Stimulated activated CD4-positive, alpha-beta T cell treated with anti-CD3 and anti-CD28 coated beads, Interleukin-2, amount 100 ng/mL, for 4 hours (primary cell): ENCODE measurements around the gene FBXO4.

Experiments used
- DNase-seq: peaks from one replicate; pipeline ENCODE4 v3.0.0-alpha.2; 2020; ENCODE audit warnings: low read depth

FBXO4 gene, protein sequence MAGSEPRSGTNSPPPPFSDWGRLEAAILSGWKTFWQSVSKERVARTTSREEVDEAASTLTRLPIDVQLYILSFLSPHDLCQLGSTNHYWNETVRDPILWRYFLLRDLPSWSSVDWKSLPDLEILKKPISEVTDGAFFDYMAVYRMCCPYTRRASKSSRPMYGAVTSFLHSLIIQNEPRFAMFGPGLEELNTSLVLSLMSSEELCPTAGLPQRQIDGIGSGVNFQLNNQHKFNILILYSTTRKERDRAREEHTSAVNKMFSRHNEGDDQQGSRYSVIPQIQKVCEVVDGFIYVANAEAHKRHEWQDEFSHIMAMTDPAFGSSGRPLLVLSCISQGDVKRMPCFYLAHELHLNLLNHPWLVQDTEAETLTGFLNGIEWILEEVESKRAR

GRCh38 chr5:41924872-41925554 is at the start of gene FBXO4:
FBXO4 (plus strand) TSS chr5:41925281; CDS start chr5:41925310, 29 bp downstream.
- DNase-seq = peak; percentile 85

DNA sequence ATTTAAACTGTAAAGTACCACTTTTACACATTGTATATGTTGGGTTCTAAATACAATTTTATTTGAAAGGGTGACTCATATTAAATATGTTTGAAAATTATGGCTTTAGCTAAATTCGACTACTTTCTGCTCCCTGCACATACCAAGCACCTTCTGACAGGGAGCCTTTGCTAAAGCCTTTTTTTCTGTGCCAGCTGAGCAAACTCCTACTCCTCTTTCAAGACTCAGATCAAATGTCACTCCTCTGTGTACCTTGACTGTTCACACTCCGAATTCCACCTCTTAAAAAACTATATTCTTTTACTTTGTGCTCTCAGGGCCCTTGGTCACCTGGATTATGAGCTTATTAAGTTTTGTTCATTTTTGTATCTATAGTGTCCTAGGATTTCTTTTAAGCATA is 48.4 kb upstream of the FBXO4 start:
- no peak for DNase-seq

DNA sequence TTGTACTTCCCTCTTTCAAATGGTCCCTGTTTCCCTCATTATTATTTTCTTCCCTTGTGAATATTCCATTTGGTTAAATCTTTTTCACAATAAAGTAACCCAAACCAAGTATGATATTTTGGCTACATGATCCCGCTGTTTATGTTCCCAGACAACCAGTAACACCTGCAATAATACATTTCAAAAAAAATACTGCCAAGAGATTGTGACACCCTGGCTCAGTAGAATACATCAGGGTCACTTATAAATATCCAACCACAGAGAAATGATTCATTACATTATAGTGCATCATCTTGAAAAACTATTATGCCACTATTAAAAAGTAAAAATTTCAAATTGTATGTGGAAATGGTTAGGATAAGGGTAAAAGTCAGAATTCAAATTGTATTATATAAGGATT is 47.7 kb upstream of the FBXO4 start:
- DNase-seq = no peak

GRCh38 chr5:41878173-41878572 is 46.9 kb upstream of the FBXO4 start:
- DNase-seq = no peak

DNA sequence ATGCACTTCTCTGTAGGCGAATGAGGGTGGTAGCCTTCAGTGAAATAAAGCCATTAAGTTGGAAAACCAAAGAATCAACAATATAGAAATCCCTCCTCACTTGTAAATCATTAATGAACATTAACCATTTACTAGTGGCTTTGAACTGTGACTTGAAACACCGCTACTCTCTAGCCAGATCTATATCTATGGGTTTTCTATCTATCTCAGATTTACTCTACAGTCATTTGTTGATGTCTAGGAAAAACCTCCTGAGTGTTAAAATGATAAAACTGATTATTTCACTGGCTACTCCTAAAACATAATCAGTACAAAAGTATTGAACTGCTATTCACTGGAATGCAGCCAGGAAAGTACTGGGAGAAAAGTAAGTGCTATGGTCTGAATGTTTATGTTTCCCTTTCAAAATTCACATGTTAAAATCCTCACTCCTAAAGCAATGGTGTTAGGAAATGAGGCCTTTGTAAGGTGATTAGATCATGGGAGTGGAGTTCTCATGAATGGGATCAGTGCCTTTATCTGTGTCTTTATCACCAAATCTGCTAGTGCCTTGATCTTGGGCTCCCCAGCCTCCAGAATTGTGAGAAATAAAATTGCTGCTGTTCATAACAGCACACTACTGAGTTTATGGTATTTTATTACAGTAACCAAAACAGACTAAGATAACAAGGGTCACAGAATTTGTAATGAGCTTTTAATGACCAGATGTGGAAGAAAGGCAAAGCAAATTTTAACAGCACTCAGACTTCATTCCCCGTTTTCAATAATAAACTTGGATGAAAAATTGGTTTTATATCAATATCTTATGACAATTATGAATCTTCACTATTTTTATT is 46.2 kb upstream of the FBXO4 start:
- no peak for DNase-seq

DNA sequence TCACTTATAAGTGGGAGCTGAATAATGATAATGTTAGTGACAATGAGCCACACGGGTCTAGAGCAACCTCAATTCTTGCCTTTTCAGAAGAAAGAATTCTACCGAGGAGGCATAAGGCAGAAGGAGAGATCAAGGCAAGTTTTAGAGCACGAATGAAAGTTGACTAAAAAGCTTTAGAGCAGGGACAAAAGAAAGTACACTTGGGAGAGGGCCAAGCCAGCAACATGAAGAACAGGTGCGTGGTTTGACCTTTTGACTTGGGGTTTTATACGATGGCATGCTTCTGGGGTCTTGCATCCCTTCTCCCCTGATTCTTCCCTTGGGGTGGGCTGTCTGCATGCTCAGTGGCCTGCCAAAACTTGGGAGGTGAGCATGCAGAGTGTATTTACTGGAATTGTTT is 42.3 kb upstream of the FBXO4 start:
- no peak for DNase-seq

DNA sequence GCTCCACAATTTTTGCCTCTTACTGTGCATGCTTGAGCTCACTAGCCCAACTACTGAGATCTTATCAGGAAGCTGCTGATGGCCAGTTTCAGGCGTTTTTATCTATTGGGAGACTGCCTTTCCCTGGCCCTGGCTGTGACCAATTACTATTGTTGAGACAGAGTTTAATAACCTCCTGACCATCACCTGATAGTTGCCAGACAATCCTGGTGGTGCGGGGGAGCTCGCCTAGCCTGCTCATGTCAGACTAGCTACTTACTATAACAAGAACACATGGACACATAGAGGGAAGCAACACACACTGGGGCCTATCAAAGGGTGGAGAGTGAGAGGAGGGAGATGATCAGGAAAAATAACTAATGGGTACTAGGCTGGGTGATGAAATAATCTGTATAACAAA is 41.8 kb upstream of the FBXO4 start:
- no peak for DNase-seq

- no peak for DNase-seq
Measured at GRCh38 chr5:41883936-41884335, 41.1 kb upstream of the FBXO4 start.

DNA sequence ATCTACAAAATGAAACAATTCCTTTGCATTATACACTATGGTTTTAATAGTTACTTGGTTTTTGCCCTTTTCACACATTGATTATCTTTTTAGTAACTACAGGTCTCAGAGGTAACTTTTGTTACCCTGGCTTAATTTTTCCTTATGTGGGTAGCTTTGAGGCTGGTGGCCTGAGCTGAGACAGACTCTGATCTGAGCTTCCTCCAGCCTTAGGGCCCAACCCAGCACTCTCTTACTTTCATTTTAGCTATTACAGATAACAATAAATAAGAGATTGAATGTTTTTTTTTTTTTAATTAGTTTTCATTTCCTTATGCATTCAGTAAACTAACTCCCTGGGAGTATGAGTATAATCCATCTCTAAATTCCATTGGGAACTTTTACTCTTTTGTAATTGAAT is 39.8 kb upstream of the FBXO4 start:
- DNase-seq = no peak

DNA sequence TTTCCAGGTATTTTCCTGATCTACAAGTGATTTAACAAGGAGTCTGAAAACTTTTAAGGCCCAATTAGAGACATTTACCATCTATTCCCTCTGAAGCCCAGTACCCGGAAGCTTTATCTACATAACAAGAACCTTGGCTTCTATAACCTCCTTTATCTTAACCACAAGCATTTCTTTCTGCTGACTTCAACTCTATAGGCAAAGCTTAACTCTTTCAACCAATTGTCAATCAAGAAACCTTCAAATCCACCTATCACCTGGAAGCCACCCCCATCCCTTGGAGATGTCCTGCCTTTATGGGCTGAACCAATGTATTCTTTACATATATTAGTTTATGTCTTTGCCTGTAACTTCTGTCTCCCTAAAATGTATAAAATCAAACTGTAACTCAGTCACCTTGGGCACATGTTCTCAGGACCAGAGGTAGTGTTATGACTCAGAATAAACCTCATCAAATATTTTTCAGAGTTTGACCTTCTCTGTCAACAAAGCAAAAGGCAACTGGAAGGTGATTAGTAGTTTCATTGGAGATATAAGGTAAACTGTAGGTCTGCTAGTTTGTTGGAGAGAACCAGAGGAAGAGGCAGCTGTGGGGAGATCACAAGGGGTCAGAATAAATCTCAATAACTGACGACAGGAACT is 33.9 kb upstream of the FBXO4 start:
- no peak for DNase-seq

GRCh38 chr5:41892031-41892430 is 33.0 kb upstream of the FBXO4 start:
- DNase-seq = no peak

DNA sequence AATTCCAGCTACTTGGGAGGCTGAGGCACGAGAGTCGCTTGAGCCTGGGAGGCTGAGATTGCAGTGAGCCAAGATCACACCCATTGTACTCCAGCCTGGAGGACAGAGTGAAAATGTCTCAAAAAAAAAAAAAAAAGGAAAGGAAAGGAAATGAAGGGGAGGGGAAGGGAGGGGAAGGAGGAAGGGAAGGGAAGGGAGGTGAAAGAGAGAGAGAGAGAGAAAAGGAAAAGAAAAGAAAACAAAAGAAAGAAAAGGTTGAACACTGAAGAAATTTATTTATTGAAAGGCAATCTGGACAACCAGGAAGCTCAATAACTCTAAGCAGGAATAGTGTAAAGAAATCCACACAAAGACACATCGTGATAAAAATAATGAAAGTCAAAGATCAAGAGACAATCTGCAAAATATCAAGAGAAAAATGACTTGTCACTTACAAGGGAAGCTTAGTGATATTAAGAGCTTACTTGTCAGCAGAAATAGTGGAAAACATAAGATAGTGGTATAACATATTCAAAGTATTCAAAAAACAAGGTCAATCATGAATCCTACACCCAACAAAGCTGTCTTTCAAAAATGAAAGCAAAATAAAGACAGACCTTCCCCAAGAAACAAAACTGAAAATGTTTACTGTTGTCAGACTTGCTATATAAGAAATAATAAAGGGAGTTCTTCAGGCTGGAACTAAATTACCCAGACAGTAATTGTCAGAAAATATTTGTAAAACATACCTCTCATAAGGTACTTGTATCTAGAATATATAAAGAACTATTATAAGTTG is 31.8 kb upstream of the FBXO4 start:
- no peak for DNase-seq

DNA sequence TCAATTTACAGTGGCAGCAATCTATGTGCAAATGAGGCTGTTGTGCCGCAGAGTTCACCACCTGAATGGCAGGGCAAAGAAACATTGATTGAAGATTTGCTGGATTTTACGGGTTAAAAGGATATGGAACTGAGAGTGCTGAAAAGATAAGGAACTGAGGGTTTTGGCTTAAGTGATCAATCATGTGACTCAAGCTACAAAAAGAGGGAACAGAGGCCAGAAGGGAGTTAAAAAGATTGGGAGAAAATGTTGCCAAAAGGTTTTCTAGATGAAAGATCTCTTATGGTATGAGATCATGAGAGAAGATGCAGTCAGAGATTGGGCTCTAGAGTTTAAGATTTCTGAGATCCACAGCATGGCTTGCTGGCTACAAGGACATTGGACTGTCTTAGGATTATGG is 28.9 kb upstream of the FBXO4 start:
- DNase-seq = no peak

DNA sequence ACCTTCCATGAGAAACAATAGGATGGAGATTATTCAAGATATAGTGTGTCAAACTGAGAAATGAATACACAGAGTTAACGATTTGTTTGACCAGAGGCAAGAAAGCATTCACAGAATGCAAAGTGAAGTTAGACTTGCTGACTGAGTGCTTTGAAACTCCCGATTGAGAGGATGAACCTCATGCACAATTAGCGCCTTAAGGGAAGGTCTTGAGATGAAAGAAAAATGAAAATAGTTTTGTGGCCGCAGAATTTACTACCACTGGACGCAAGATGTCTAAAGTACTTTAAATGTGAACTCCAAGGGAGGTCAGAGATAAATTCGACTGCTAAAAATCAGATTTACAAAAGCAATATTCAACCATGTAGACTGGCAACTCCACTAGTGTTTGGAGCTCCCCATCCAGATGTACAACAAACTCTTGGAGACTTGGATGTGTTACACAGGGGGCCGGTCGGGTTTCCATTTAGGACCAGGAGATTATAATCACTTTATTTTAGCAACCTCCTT is 21.6 kb upstream of the FBXO4 start:
- DNase-seq = no peak

DNA sequence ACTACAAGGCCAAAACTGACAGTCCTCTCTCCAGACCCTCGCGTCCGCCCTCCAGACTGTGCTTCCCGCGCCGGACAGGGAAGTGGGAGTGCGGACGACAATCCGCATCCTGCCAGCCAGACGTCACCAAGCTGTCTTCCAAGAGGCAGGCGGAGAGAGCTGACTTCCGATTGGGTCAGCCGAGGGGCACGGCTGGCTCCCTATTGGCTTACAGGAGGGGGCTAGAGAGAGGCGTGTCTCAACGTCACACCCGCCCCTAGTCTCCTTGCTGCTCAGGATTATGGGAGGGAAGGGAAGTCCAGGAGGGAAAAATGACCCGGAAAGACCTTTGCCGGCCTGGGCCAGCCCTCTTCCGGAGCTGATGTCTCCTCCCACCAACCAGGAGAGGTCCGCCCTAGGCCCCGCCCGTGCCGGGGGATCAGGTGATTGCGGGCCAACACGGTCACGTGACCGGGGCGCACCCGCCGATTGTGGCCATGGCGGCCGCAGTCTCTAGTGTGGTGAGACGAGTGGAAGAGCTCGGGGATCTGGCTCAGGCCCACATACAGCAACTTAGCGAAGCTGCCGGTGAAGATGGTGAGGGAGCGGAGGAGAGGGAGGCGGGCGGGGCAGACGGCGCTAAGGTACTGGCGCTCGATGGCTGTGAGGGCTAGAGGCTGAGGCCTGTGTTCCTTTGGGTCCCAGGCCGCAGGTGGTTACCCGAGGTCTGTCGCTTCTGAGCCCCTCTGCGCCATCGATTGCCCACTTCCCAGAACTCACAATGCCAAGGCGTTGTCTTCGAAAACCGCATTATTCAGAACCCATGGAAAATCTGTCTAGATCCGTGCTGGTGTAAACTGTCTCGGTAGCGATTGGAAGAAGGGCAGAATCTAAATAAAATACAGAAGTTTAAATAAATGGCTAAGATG is 20.9 kb upstream of the FBXO4 start, which contains the start of gene RIMOC1:
Gene RIMOC1, plus strand, starts transcription at position 453 of the 908 bp plus-strand sequence. Its CDS starts 24 bp downstream, at position 477.
- peak; percentile 94 for DNase-seq

- DNase-seq = no peak
Measured at GRCh38 chr5:41906151-41906550, 18.9 kb upstream of the FBXO4 start.

DNA sequence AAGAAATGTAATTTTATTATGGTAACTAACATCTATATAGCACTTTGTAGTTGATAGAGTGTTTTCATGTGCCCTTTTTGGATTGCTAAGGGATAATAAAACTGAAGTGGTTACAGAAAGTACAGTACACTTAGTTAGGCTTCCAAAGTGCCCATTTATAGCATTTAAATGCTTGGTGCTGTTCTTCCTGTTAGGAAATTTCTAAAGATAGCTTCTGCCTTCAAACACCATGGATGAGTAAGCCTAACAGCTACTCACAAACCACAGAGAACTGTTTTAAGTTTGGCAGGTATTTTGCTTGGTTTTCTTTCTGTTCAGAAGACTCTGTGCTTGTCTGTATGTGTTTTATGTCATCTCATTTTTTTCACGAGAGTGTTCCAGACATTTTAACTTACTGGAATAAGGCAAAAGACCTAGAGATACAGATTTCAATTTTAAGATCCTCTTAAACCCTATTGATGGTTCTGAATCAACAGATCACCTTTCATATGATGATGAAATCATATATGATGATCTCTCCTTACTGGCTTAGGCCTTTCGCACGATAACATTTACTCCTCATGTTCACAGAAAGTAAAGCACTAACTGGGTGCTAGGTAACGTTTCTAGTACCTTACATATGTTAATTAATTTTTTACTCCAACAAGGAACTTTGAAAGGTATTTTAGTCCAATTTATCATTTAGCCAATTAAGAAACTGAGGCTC is 16.6 kb upstream of the FBXO4 start:
- no peak for DNase-seq

DNA sequence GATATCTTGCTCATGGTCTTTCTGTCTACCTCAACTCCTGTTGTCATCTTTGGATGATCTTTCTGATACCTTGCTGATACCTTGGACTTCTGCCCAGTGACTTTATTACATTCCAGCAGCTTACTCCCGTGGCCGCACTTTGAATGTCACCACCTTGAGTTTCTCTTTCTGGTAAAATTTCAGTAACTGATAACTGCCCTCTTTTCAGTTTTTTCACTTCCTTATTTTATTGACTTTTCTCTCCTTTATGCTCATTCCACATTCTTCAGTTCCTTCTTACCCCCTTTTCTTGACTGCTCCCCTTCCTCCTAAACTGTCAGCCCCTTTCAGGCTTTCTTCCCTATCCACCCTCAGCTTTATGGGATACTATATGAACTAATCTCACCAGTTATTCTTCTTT is 7.0 kb upstream of the FBXO4 start:
- DNase-seq = no peak

DNA sequence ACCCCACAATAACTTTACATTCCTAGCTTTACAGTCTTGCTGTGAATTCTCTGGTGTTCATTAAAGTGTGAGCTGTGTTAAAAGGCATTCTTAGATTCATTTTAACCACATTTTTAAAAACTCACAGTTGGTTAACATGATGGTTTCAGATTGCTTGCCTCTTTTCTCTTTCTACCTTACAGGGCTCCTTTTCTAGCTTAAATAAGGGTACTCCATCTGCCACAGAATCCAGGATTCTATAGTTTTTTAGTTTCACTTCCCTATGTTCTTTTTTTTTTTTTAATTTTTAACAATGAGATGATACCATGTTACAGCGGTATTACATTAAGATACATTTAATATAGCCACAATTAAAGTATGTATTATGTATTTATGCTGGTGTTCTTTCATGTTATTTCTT is 3.9 kb upstream of the FBXO4 start:
- DNase-seq = no peak
